ENCODE measurements around the gene SFTPA2.
"Not testable (repeated sequence)": the region's sequence is repeated elsewhere in the genome, so short reads cannot be mapped to it uniquely, and the experiment has no call there.

GRCh38 chr10:79508245-79508644 is 52.0 kb downstream of the SFTPA2 start:
- TF ChIP-seq CTCF (IDR thresholded peaks at IDR 0.05; ENCODE audit: low read depth, low read length); EZH2phosphoT487 (IDR thresholded peaks at IDR 0.05; ENCODE audit: low read depth): not testable (repeated sequence)

Data from OCI-LY3 (cell line).